Stimulated activated CD4-positive, alpha-beta T cell treated with anti-CD3 and anti-CD28 coated beads, Interleukin-1b, Interleukin-23, amount 100 ng/mL, for 1 hour (primary cell): ENCODE results near the gene CATSPER2.
"Not testable (repeated sequence)": the region's sequence is repeated elsewhere in the genome, so short reads cannot be mapped to it uniquely, and the experiment has no call there.

Experiments used
- DNase-seq, 2 donors: peaks; one replicate each; pipeline ENCODE4 v3.0.0-alpha.2; 2020; ENCODE audit warnings: low read depth in 2 of 2

CATSPER2 gene

DNA sequence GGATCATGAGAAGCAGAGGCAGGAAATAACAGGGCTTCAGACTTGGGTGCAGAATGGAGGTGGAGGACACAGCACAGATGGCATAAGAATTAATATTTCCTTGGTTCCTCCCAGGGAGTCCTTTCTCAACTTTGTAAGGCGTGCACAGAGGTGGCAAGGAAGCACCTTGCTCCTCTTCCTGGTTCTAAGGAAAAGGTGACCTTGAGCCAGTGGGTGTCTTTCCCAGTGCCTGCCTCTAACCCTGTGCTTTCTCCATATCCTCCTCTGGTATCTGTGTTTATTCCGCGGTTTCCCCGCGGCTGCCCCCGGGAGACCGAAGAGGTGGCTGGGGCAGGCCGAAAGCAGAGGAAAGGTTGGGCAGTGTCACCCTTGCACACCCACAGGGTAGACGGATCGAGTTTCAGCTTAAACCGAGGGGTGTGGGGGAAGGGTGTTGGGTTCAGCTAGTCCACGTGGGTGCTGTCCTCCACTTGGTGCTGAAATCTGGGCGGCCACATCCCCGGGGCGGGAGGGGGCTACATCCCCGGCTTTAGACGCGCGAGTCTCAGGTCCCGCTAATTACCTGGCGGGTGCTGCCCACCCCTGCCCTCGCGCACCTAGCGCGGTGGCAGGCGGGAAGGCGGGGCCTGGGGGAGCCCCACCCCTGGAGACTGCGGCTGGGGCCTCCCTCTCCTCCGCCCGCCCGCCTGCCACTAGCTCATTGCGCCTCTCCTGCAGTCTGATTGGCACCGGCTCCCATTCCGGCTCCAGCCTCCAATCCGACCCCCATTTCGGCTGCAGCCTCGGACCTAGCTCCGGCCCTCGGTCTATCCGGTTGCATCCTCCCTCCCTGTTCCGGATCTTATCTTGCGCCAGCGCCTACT is 55.1 kb downstream of the CATSPER2 start, which contains the start of gene CKMT1B:
Gene CKMT1B, plus strand, starts transcription at position 700 of the 863 bp plus-strand sequence. CDS start 192 bp downstream, outside the sequence.
- not testable (repeated sequence) for DNase-seq

DNA sequence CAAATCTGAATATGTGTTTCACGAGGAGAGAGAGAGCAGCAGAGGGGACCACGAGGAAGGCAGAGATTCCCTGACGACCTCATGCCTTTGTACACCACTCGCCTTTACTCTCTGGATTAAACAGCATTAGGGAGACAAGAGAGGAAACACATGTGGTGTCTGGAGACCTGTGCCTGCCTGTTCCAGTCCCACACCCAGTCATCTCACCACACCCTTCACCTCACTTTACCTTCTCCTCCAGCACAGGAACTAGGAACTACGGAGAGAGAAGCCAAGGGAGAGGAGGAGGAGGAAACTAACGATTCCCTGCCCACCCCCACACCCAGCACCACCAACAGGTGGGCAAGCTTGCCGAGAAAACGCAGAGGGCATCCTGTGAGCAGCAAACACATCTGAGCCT is 55.8 kb downstream of the CATSPER2 start:
- not testable (repeated sequence) for DNase-seq

DNA sequence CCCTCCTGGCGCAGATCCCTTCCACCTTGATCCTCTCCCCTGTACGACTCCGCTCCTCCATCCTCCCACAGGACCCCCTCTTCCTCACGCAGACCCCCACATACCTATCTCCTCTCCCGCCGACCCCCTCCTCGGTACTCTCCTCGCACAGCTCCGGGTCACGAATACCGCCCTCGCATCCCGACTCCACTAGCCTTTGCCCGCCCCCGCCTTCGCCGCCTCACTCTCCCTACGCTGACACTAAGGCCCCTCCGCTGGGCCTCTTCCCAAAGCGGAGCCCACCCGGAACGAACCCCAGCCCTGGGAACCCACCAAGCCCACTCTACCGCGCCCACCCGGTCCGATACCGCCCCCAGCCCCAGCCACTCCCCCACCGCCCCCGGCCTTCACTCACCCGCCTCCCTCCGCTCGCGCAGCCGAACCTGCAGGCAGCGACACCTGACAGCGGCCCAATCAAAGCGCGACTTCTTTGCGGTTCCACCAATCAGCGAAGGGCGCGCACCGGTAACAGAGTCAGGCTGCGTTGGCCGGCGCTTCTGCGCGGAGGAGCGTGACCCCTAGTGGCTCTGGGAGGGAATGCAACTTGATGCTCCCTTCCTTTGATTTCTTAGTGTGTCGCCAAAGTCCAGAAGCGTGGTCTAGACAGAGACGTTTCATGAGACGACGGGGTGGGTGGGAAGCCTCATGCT is 58.7 kb downstream of the CATSPER2 start, which contains the start of gene PPIP5K1:
Gene PPIP5K1, minus strand, starts transcription at position 431 of the 689 bp plus-strand sequence. CDS start 5,704 bp downstream, outside the sequence.
- DNase-seq = not testable (repeated sequence)
